ENCODE measurements around the gene CMTM1. TPM values are rescaled to one million over a fixed set of nuclear protein-coding genes. Genes with fewer than 3 reads are reported as not detected.

CMTM1 gene
- total RNA-seq, 1 donor from 2014 or later = 4.3 TPM

DNA sequence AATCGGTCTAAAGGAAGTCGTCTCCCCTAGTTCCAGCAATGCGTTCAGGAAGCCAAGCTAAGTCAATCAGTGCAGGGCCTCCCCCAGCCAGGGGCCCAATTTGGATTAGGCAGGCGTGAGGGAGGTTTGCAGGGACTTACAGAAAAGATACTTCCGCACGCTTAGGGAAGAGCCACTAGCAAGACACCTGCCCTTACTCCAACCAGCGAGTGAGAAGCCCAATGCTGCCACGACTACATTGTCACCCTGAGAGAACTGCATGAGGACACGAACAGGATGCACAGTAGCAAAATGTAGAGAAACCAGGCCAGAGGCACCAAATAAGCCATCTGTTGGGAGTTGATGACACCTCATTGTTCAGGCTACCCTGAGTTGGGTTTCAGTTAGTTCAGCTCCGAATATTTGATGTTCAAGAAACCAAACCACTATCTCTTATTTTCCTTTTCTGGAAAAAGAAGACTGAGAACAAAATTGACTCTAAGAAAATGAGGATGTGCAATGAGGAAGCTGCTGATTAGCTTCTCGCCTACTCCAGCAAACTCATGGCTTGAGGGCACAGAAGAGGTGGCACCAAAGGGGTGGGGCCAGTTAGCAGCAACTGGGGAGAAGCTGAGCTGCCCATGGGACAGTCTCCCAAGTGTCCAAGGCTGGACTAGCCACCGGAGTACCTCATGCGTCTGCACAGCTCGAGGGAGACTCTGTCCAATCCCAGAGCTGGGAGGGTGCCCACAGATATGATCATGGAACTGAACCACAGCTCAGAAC is 45.7 kb upstream of the CMTM1 start:
- Histone ChIP-seq H3K36me3 (ENCODE audit: control insufficient read depth, insufficient read depth, low read length) (peaks cover 1% of the 10 kb centered on the region), H3K4me3 (ENCODE audit: low read depth, low read length) (no peak overlapping the region), H3K27me3 (ENCODE audit: control insufficient read depth, insufficient read depth, low read length) (no peaks in the 10 kb centered on the region)
- no peak for DNase-seq (ENCODE audit: low read depth)
- TF ChIP-seq, protein P1, sequence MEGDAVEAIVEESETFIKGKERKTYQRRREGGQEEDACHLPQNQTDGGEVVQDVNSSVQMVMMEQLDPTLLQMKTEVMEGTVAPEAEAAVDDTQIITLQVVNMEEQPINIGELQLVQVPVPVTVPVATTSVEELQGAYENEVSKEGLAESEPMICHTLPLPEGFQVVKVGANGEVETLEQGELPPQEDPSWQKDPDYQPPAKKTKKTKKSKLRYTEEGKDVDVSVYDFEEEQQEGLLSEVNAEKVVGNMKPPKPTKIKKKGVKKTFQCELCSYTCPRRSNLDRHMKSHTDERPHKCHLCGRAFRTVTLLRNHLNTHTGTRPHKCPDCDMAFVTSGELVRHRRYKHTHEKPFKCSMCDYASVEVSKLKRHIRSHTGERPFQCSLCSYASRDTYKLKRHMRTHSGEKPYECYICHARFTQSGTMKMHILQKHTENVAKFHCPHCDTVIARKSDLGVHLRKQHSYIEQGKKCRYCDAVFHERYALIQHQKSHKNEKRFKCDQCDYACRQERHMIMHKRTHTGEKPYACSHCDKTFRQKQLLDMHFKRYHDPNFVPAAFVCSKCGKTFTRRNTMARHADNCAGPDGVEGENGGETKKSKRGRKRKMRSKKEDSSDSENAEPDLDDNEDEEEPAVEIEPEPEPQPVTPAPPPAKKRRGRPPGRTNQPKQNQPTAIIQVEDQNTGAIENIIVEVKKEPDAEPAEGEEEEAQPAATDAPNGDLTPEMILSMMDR (IDR thresholded peaks at IDR 0.05; ENCODE audit: insufficient read depth, low read length, poor library complexity, severe bottlenecking) = no peak

DNA sequence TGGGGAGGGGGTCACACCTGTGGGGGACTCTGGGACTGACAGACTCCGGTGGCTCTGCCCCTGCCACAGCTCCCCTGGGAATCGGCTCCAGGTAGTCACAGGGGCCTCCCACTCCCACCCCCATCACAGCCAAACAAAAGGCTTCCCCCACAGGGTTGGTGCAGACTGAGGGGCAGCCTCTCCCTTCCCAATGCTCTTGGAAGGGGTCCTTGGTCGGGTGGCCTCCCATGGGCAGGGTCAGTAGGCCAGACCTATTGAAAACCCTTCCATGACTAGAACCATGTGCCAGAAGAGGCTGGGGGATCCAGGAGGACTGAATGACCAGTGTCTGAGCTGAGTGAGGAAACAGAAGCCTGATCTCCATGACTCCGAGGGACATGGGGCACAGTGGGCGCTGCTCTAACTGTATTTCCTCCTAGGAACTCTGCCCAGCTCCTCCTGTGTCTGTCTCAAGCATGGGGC is 45.0 kb upstream of the CMTM1 start:
- TF ChIP-seq, protein P1 (IDR thresholded peaks at IDR 0.05; ENCODE audit: insufficient read depth, low read length, poor library complexity, severe bottlenecking) = no peak
- Histone ChIP-seq H3K36me3 (ENCODE audit: control insufficient read depth, insufficient read depth, low read length) (peaks cover 1% of the 10 kb centered on the region), H3K27me3 (ENCODE audit: control insufficient read depth, insufficient read depth, low read length) (no peaks in the 10 kb centered on the region), H3K4me3 (ENCODE audit: low read depth, low read length) (no peak overlapping the region)
- DNase-seq (ENCODE audit: low read depth) = no peak

DNA sequence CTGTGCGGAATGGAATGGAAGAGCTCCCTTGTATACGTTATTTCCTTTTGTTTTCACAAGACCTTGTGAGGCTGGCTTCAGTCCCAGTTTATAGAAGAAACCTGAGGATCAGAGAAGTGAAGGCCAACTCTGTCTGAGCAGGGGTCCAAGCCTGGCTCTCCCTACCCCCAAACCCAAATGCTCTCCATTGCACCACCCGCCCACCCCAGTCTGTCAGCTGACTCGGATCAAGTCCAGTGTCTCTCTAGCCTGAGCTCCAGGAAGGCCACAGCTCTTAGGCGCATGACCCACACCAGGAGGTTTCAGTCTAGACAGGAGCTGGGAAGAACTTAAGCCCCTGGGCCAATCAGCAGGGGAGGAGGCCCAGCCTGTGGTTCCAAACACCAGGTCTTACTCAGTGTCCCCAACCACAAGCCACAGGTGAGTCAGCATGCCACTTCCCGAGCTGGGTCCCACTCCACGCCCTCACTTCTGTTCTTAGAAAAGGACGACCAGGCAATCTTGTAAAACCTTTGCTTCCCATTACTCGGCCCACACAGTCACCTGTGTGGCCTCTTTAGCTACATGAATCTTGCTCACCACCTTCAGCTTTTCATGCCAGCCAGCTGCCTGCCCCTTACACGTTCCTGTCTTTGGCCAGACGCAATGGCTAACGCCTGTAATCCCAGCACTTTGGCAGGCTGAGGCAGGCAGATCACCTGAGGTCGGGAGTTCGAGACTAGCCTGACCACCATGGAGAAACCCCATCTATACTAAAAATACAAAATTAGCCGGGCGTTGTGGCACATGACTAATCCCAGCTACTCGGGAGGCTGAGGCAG is 44.1 kb upstream of the CMTM1 start:
- peak; percentile 97 for DNase-seq (ENCODE audit: low read depth)
- Histone ChIP-seq H3K4me3 (ENCODE audit: low read depth, low read length) (no peak overlapping the region), H3K27me3 (ENCODE audit: control insufficient read depth, insufficient read depth, low read length) (no peaks in the 10 kb centered on the region), H3K36me3 (ENCODE audit: control insufficient read depth, insufficient read depth, low read length) (peaks cover 2% of the 10 kb centered on the region)
- TF ChIP-seq, protein P1 (IDR thresholded peaks at IDR 0.05; ENCODE audit: insufficient read depth, low read length, poor library complexity, severe bottlenecking) = no peak

DNA sequence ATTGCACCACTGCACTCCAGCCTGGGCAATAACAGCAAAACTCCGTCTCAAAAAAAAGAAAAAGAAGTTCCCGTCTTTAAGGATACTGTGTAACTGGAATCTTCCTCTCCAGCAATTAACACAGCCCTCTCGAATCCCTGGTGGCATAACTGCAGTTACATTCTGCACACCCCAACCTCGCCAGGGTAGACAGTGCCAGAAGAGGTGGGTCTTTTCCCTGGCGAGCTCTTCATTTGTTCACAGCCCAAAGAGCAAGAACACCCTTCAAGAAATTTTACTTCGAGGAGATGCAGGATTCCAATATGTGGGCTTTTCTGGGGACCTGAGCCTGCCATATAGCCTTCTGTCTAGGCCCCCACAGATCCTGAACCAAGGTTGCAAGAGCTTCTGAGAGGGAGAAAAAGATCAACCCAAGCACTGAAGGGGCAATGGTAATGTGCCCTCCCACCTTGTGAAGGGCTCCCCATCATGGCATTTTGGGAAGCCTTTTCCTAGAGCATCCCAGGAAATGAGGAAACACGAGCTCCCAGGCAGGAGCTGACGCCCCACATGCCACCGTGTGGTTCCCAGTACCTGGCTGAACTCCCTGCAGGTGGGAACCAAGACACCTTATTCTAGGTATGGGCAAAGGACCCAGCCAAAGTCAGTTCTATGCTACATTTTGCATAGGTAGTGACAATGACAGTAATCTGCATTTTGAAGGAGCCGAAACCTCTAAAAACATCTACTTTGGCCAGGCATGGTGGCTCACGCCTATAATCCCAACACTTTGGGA is 43.2 kb upstream of the CMTM1 start:
- no peaks in the 10 kb centered on the region for H3K27me3 ChIP-seq (ENCODE audit: control insufficient read depth, insufficient read depth, low read length)
- H3K36me3 ChIP-seq (ENCODE audit: control insufficient read depth, insufficient read depth, low read length) = peaks cover 3% of the 10 kb centered on the region
- TF ChIP-seq, protein P1 (IDR thresholded peaks at IDR 0.05; ENCODE audit: insufficient read depth, low read length, poor library complexity, severe bottlenecking) = no peak
- no peak for DNase-seq (ENCODE audit: low read depth)
- no peak overlapping the region for H3K4me3 ChIP-seq (ENCODE audit: low read depth, low read length)

DNA sequence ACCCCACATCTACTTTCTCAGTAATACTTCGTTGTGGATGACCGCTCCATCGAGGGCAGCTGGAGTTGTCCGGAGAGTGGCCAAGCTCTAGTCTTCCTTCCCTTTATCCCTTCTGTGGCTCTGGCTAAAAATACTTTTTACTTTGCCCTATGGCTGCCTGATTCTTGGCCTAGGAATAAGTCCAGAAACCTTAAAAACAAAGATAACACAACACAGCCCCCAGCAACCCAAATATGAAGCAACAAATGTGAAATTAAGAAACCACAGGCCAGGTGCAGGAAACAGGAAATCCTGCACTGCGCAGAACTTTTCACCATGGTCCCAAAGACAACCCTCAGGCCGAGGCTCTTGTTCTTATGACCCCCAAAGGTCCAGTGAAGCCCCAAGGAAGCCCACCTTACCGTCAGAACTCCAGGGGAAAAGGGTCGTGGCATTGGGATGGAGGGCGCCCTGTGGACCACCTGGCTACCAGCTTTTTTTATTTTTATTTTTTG is 42.3 kb upstream of the CMTM1 start:
- Histone ChIP-seq H3K4me3 (ENCODE audit: low read depth, low read length) (no peak overlapping the region), H3K36me3 (ENCODE audit: control insufficient read depth, insufficient read depth, low read length) (peaks cover 3% of the 10 kb centered on the region), H3K27me3 (ENCODE audit: control insufficient read depth, insufficient read depth, low read length) (no peaks in the 10 kb centered on the region)
- TF ChIP-seq, protein P1 (IDR thresholded peaks at IDR 0.05; ENCODE audit: insufficient read depth, low read length, poor library complexity, severe bottlenecking) = no peak
- DNase-seq (ENCODE audit: low read depth) = no peak
